WERI-Rb-1 (cell line): Measurements from ENCODE around the gene FBXW12.

Source experiments
- DNase-seq: peaks from one replicate; pipeline ENCODE4 v3.0.0-alpha.2; 2020
- H3K27ac ChIP-seq: fragments of 250-450 bp; sonication (Bioruptor Pico); 2 replicates; pipeline ENCODE4 v1.5.1; 2020; ENCODE audit warnings: mild to moderate bottlenecking, moderate library complexity
- H3K27me3 ChIP-seq: fragments of 250-450 bp; sonication (Bioruptor Pico); 2 replicates; pipeline ENCODE4 v1.5.1; 2021; ENCODE audit warnings: mild to moderate bottlenecking, low read depth, moderate library complexity; ENCODE audit not compliant: insufficient read depth, severe bottlenecking
- H3K36me3 ChIP-seq: fragments of 250-450 bp; sonication (Bioruptor Pico); 2 replicates; pipeline ENCODE4 v1.5.1; 2020; ENCODE audit warnings: mild to moderate bottlenecking, moderate library complexity
- H3K4me3 ChIP-seq: 2 replicates; pipeline ENCODE4 v1.5.1; 2011; ENCODE audit warnings: low read depth, mild to moderate bottlenecking, control low read depth, low read length
- H3K9me3 ChIP-seq: fragments of 250-450 bp; sonication (Bioruptor Pico); 2 replicates; pipeline ENCODE4 v1.5.1; 2021; ENCODE audit warnings: mild to moderate bottlenecking, moderate library complexity; ENCODE audit not compliant: severe bottlenecking
- TF ChIP-seq, protein P1 (sequence below): IDR thresholded peaks from 2 replicates; pipeline ENCODE4 v1.5.1; 2011; ENCODE audit warnings: low read depth, mild to moderate bottlenecking, control low read depth, inconsistent platforms, low read length

Gene FBXW12

DNA sequence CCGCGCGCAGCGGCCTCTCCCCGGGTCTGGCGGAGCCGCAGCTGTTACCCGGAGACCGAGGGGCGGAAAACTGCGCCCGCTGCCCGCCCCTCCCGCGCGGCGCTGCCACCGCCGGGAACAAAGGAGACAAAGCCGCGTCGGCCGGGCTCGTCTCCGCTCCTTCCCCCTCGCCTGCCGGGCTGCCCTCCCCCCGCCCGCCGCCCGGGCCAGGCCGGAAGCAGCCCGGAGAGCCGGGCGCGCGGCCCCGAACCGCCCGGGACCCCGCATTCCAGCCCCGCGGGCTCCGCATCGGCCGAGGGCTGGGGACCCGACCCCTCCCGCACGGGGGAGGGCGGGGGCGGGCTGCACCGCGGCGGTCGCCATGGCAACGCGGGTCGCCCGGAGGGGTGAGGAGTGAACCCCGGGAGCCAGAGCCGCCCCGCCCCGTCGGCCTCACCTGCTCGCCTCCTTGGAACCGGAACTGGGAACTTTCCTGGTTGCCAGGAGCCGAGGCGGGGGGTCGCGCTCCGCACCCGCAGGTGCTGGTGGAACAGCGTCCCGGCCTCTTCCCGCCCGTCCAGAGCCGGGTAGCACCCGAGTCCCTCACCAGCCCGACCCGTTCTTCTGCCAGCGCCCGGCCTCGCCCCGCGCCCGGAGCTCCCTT lies 57.4 kb downstream of the FBXW12 start:
- H3K4me3 ChIP-seq, result peak overlapping the region; percentile 51
- peaks cover 32% of the 10 kb centered on the region for H3K36me3 ChIP-seq
- no peaks in the 10 kb centered on the region for H3K27me3 ChIP-seq
- peak; percentile 80 for DNase-seq
- no peaks in the 10 kb centered on the region for H3K9me3 ChIP-seq
- TF ChIP-seq, protein P1, sequence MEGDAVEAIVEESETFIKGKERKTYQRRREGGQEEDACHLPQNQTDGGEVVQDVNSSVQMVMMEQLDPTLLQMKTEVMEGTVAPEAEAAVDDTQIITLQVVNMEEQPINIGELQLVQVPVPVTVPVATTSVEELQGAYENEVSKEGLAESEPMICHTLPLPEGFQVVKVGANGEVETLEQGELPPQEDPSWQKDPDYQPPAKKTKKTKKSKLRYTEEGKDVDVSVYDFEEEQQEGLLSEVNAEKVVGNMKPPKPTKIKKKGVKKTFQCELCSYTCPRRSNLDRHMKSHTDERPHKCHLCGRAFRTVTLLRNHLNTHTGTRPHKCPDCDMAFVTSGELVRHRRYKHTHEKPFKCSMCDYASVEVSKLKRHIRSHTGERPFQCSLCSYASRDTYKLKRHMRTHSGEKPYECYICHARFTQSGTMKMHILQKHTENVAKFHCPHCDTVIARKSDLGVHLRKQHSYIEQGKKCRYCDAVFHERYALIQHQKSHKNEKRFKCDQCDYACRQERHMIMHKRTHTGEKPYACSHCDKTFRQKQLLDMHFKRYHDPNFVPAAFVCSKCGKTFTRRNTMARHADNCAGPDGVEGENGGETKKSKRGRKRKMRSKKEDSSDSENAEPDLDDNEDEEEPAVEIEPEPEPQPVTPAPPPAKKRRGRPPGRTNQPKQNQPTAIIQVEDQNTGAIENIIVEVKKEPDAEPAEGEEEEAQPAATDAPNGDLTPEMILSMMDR, result no peak
- H3K27ac ChIP-seq, result peak overlapping the region; percentile 93

DNA sequence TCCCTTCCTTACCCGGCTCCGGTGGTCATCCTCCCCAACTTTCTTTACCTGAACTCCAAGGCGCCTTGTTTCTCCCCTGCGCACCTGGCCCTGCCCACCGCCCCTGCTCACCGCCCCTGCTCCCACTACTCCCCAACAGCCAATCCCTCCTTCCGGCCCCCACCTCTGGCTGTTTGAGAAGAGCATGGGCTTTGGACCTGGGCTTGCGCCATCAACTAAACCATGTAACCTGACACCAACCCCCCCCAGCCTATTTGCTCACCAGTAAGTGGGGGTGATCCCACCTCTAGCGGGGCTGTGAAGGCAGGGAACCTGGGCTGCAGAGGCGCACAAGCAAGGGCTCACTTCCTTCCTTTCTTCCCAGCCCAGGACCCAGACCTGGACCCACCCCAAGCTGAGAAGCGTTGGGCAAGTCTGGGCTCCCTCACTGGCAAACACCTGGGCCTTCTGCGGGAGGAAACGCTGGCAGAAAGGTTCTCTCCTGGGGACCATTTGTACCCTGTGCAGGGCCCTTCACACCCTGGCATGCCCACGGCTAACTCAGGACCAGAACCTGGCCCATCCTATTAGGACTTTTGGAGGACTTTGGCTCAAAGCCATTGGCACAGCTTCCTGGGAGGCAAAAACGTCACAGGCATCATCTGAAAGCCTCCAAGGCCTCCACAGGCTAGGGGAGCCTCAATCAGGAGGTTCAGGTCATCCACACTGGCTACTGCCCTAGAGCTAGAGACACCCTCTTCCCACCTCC lies 58.1 kb downstream of the FBXW12 start, which contains the start of gene PLXNB1:
Gene PLXNB1, minus strand, starts transcription at position 127 of the 748 bp plus-strand sequence. CDS start 5,475 bp downstream, outside the sequence.
- DNase-seq, result peak; percentile 87
- no peaks in the 10 kb centered on the region for H3K27me3 ChIP-seq
- peaks cover 27% of the 10 kb centered on the region for H3K36me3 ChIP-seq
- peak within 1 kb of the TSS; percentile 93 for H3K27ac ChIP-seq
- peak within 1 kb of the TSS; percentile 51 for H3K4me3 ChIP-seq
- H3K9me3 ChIP-seq, result no peaks in the 10 kb centered on the region
- TF ChIP-seq, protein P1, result no peak

DNA sequence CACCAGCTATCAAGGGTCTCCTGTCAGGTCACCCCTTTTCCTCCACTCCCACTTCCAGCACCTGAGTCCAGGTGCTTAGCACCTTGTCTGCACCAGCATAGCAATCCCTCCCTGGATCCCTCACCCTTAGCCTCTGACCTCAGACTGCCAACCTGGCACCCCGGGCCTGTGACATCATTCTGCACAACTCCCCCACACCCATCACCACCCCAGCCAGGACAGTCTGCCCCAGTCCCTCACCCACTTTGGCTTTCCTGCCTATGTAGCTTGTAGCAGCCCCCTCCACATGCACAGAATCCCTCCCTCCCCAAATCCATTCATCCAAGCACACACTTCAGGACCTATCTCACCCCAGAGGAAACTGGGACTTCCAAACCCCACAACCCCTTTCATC lies 58.7 kb downstream of the FBXW12 start:
- Histone ChIP-seq H3K9me3 (no peaks in the 10 kb centered on the region), H3K27me3 (no peaks in the 10 kb centered on the region), H3K4me3 (no peak overlapping the region), H3K36me3 (peaks cover 24% of the 10 kb centered on the region), H3K27ac (peak overlapping the region; percentile 93)
- TF ChIP-seq, protein P1, result no peak
- no peak for DNase-seq

DNA sequence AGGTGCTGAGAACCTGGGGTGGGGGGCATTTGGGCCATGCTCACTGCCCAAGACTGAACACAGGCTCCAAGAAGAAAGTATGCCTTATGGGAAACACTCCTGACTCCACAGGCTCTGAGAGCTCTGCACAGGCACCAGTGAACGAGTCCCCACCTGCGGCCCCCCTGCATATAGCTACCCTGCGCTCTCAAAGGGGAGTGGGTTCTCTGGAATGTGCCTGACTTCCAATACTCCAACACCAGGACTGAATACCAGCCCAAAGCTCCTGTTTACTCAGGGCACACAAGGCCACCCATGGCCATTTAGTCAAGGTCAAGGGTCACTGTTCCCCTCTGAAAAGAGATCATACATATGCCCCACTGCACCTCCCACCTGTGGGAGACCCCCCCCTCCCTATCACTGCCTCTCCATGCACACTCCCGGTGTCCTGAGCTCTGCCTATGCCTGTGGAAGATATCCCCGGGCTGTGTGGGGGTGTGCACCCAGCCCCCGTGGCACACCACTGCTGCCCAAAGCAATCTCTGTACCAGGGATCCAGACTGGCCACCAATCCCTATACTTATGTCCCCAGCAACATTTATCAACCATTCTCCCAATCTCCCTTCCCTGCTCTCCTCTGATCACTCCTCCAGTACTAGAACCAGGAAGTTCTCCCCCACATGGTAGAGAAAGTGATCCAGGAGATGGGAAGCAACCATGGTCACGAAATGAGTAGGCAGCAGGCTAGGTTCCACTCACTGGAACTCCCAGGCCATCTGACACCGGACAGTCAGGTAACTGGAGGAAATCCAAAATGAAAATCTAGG lies 59.4 kb downstream of the FBXW12 start:
- H3K27ac ChIP-seq, result peak overlapping the region; percentile 83

More for the DNA sequence above, 59.4 kb downstream of the FBXW12 start:
- no peak for DNase-seq
- H3K36me3 ChIP-seq, result peaks cover 24% of the 10 kb centered on the region
- H3K9me3 ChIP-seq, result no peaks in the 10 kb centered on the region
- no peak overlapping the region for H3K4me3 ChIP-seq
- no peaks in the 10 kb centered on the region for H3K27me3 ChIP-seq
- TF ChIP-seq, protein P1, result no peak
